Hepatocyte (in vitro differentiated cells): Measurements from ENCODE around the gene KIF5B.

ENCODE experiments used
- EZH2 ChIP-seq: fragments of 200-600 bp; sonication (generic); IDR thresholded peaks from 2 replicates; pipeline ENCODE4 v1.6.1; 2016; ENCODE audit warnings: antibody characterized with exemption, mild to moderate bottlenecking, borderline replicate concordance
- EZH2phosphoT487 ChIP-seq: fragments of 200-600 bp; sonication (generic); IDR thresholded peaks from one replicate; pipeline ENCODE4 v1.6.1; 2018; ENCODE audit warnings: antibody characterized with exemption, mild to moderate bottlenecking, low read depth, moderate library complexity; ENCODE audit not compliant: unreplicated experiment, severe bottlenecking
- TF ChIP-seq, protein P1 (sequence below): fragments of 200-600 bp; sonication (generic); IDR thresholded peaks from 2 replicates; pipeline ENCODE4 v1.5.1; 2016; ENCODE audit warnings: antibody characterized with exemption, mild to moderate bottlenecking; ENCODE audit not compliant: poor library complexity

DNA sequence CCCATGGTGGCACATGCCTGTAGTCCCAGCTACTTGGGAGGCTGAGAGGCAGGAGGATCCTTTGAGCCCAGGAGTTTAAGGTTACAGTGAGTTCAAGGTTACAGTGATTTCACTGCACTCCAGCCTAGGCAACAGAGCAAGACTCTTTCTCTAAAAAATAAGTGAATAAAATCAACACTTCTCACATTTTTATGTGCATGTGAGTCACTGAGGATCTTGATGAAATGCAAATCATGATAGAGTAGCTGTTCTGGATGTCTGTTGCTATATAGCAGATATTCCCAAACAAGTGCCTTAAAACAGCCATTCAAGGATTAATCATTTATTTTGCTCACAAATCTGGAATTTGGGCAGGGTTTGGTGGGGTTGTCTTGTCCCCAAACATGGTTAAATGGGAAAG is 65.3 kb downstream of the KIF5B start:
- TF ChIP-seq, protein P1, sequence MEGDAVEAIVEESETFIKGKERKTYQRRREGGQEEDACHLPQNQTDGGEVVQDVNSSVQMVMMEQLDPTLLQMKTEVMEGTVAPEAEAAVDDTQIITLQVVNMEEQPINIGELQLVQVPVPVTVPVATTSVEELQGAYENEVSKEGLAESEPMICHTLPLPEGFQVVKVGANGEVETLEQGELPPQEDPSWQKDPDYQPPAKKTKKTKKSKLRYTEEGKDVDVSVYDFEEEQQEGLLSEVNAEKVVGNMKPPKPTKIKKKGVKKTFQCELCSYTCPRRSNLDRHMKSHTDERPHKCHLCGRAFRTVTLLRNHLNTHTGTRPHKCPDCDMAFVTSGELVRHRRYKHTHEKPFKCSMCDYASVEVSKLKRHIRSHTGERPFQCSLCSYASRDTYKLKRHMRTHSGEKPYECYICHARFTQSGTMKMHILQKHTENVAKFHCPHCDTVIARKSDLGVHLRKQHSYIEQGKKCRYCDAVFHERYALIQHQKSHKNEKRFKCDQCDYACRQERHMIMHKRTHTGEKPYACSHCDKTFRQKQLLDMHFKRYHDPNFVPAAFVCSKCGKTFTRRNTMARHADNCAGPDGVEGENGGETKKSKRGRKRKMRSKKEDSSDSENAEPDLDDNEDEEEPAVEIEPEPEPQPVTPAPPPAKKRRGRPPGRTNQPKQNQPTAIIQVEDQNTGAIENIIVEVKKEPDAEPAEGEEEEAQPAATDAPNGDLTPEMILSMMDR: no peak
- no peak for TF ChIP-seq EZH2
- no peak for TF ChIP-seq EZH2phosphoT487
